ENCODE measurements around the gene IFITM10. TPM values are rescaled to one million over a fixed set of nuclear protein-coding genes. Genes with fewer than 3 reads are reported as not detected.

Gene IFITM10
- total RNA-seq, 1 experiment from 2014 or later: 0.59 TPM

GRCh38 chr11:1727861-1728260 lies 22.5 kb downstream of the IFITM10 start:
- DNase-seq: no peak
- H3K79me2 ChIP-seq (ENCODE audit: insufficient read depth, low read length): no peaks in the 10 kb centered on the region
- H3K14ac ChIP-seq (ENCODE audit: insufficient read depth, low read length): no peak overlapping the region; the same call in 1 of the 2 replicates
- H3K4me1 Mint-ChIP-seq: peaks cover 2 to 3% of the 10 kb centered on the region in 2 experiments; a peak in 2 of 4 replicates
- no peak overlapping the region for H3K4me3 Mint-ChIP-seq
- no peak overlapping the region for H2AFZ ChIP-seq (ENCODE audit: low read length)
- H3K27ac ChIP-seq (ENCODE audit: insufficient read length, low read depth, low read length): no peak overlapping the region
- no peak overlapping the region for H3K56ac ChIP-seq (ENCODE audit: insufficient read length, low read depth, low read length)
- H3T11ph ChIP-seq (ENCODE audit: low read length): no peak overlapping the region
- WGBS (ENCODE audit: extremely low coverage, insufficient read length, low lambda C conversion rate): no CpG with 5 or more reads among the region's 9 CpGs
- H3K9me3 ChIP-seq (ENCODE audit: control insufficient read depth, low read depth, low read length): no peaks in the 10 kb centered on the region
- no peaks in the 10 kb centered on the region for H3K23me2 ChIP-seq (ENCODE audit: insufficient read length, low read depth, low read length, poor library complexity, severe bottlenecking)
- TF ChIP-seq CTCF (conservative IDR thresholded peaks at IDR 0.05): no peak
- no peak overlapping the region for H3K23ac ChIP-seq (ENCODE audit: insufficient read length, low read depth, low read length)
- no peaks in the 10 kb centered on the region; a peak in 1 of 7 replicates for H3K36me3 Mint-ChIP-seq (ENCODE audit: insufficient read depth in 1 of 3, low read depth in 3 of 3)
- no peaks in the 10 kb centered on the region for H3K79me1 ChIP-seq (ENCODE audit: insufficient read depth, low read depth, low read length, poor library complexity, severe bottlenecking)
- no peak overlapping the region for H3K9ac ChIP-seq (ENCODE audit: extremely low read depth, insufficient read length, low read length)
- no peaks in the 10 kb centered on the region for H4K20me1 ChIP-seq (ENCODE audit: control insufficient read depth, insufficient read depth, insufficient read length)
- H3K27ac Mint-ChIP-seq: no peak overlapping the region
- H2BK5ac ChIP-seq (ENCODE audit: insufficient read length, low read length): no peak overlapping the region
- H2BK12ac ChIP-seq (ENCODE audit: insufficient read length, low read depth, low read length): no peak overlapping the region
- no peak overlapping the region for H3K18ac ChIP-seq (ENCODE audit: insufficient read length, low read depth, low read length)
- H4K8ac ChIP-seq (replicated peaks; ENCODE audit: insufficient read length, low read depth, low read length): no peak overlapping the region
- H2AK5ac ChIP-seq (ENCODE audit: insufficient read length, low read length): no peak overlapping the region
- no peak overlapping the region for H3K4me2 ChIP-seq (ENCODE audit: insufficient read depth, insufficient read length, low read length)
- no peak overlapping the region for H4K5ac ChIP-seq (ENCODE audit: insufficient read length, low read depth, low read length)
- no peak overlapping the region for H2BK15ac ChIP-seq (ENCODE audit: low read depth, low read length)
- H3K27me3 Mint-ChIP-seq (ENCODE audit: low read depth): peaks cover 82% of the 10 kb centered on the region
- no peak overlapping the region for H2BK120ac ChIP-seq (ENCODE audit: low read depth, low read length, poor library complexity, severe bottlenecking)
- no peak overlapping the region for H3K4ac ChIP-seq (ENCODE audit: low read depth, low read length)
- H2BK20ac ChIP-seq (ENCODE audit: low read depth, low read length, poor library complexity, severe bottlenecking): no peak overlapping the region
- peaks cover 2 to 13% of the 10 kb centered on the region in 2 experiments; a peak in 3 of 5 replicates for H3K9me3 Mint-ChIP-seq
- H3K27me3 ChIP-seq (ENCODE audit: insufficient read depth, low read length): no peaks in the 10 kb centered on the region
- H4K91ac ChIP-seq (ENCODE audit: insufficient read length, low read depth, low read length): no peak overlapping the region
- H3K4me1 ChIP-seq (ENCODE audit: insufficient read depth, low read length): no peaks in the 10 kb centered on the region

All from H9 (cell line).